Jurkat, Clone E6-1 (cell line): ENCODE data around the gene PGRMC2.

Experiments used
- DNase-seq: peaks from one replicate; pipeline ENCODE4 v3.0.0-alpha.2; 2011; ENCODE audit warnings: low read depth, low spot score
- H3K4me3 ChIP-seq: 2 replicates; pipeline ENCODE4 v1.5.1; 2011; ENCODE audit warnings: mild to moderate bottlenecking, low read length, control low read depth, moderate library complexity

The PGRMC2 gene

GRCh38 chr4:128234836-128235235 is 52.8 kb downstream of the PGRMC2 start:
- no peak overlapping the region for H3K4me3 ChIP-seq
- no peak for DNase-seq

GRCh38 chr4:128232719-128233118 is 54.9 kb downstream of the PGRMC2 start:
- no peak for DNase-seq
- H3K4me3 ChIP-seq = no peak overlapping the region

- no peak overlapping the region for H3K4me3 ChIP-seq
- no peak for DNase-seq
These were observed 58.5 kb downstream of the PGRMC2 start for GRCh38 chr4:128228845-128229795.

- no peak overlapping the region for H3K4me3 ChIP-seq
- no peak for DNase-seq
These were observed 59.5 kb downstream of the PGRMC2 start for GRCh38 chr4:128227991-128228571.

GRCh38 chr4:128225148-128225547 is 62.5 kb downstream of the PGRMC2 start:
- no peak for DNase-seq
- no peak overlapping the region for H3K4me3 ChIP-seq

GRCh38 chr4:128221586-128221985 is 66.0 kb downstream of the PGRMC2 start:
- no peak overlapping the region for H3K4me3 ChIP-seq
- no peak for DNase-seq

GRCh38 chr4:128220286-128221235 is 67.1 kb downstream of the PGRMC2 start:
- DNase-seq = peak; percentile 22
- H3K4me3 ChIP-seq = no peak overlapping the region
